ENCODE measurements around the gene EMCN. TPM values are rescaled to one million over a fixed set of nuclear protein-coding genes. Genes with fewer than 3 reads are reported as not detected.

EMCN gene
- total and polyA plus RNA-seq, 2 of the 8 experiments (the other 6 are each of a cell fraction or from before 2014, with no cell fraction given): not detected

GRCh38 chr4:100450449-100450848 is 67.4 kb downstream of the EMCN start (continued):
- TF ChIP-seq KDM4A (IDR thresholded peaks at IDR 0.05; ENCODE audit: low read depth, low read length, severe bottlenecking): no peak
